Prostate gland (tissue), 2 donors: ENCODE measurements around the gene CD83.

Experiments used
- CTCF ChIP-seq, 4 experiments: fragments of 200-600 bp in 2 of 4; fragments of 450-650 bp in 2 of 4; sonication (generic) in 2 of 4; IDR thresholded peaks; 1 replicate in 3 of 4; 2 replicates in 1 of 4; pipeline ENCODE4 v1.5.1; 2016 to 2019; ENCODE audit warnings: antibody characterized with exemption in 4 of 4, mild to moderate bottlenecking in 2 of 4, moderate library complexity in 2 of 4
- POLR2A ChIP-seq: fragments of 450-650 bp; IDR thresholded peaks from one replicate; pipeline ENCODE4 v1.6.1; 2016; ENCODE audit warnings: antibody characterized with exemption, mild to moderate bottlenecking
- POLR2AphosphoS5 ChIP-seq: sonication (generic); formaldehyde crosslinking; IDR thresholded peaks from one replicate; pipeline ENCODE4 v1.6.1; 2017; ENCODE audit warnings: antibody characterized with exemption

- TF ChIP-seq POLR2A = no peak
- no peak for TF ChIP-seq CTCF (IDR thresholded peaks at IDR 0.05)
- no peak for TF ChIP-seq POLR2AphosphoS5
These were observed 32.2 kb downstream of the CD83 start for GRCh38 chr6:14149739-14150130.
